GM19025 (cell line): ENCODE data around the gene EML2.
"Not testable (repeated sequence)": the region's sequence is repeated elsewhere in the genome, so short reads cannot be mapped to it uniquely, and the experiment has no call there.

Experiments
- ATAC-seq: cut with Tn5 transposase; IDR thresholded peaks from one replicate; pipeline ENCODE4 v1.9.1; 2021; ENCODE audit warnings: mild to moderate bottlenecking, low read depth, moderate library complexity; ENCODE audit not compliant: unreplicated experiment

EML2 gene

GRCh38 chr19:45638930-45639729, at the start of gene EML2:
Gene EML2, minus strand, starts transcription at chr19:45639397. Its CDS starts 21 bp downstream, at chr19:45639376.
- no peak for ATAC-seq

DNA sequence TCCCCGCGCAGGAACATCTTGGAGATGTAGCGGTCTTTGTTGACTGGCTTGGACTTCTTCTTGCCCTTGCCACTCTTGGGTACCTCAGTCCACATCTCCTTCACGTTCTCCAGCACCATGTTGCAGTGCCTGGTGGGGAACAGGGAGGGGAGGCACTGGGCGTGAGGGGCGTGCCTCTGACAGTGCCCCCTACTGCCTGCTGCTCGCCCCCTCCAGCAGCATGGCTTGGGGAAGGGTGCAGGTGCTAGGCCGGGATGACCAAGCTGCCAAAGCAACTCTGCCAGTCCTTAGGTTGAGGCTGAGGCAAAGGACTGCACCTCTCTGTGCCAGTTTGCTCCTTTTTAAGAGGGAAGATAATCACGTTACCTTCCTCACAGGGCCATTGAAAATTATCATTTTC, 48.4 kb upstream of the EML2 start:
- ATAC-seq = no peak

GRCh38 chr19:45685045-45685444, 45.8 kb upstream of the EML2 start:
- ATAC-seq = not testable (repeated sequence)

DNA sequence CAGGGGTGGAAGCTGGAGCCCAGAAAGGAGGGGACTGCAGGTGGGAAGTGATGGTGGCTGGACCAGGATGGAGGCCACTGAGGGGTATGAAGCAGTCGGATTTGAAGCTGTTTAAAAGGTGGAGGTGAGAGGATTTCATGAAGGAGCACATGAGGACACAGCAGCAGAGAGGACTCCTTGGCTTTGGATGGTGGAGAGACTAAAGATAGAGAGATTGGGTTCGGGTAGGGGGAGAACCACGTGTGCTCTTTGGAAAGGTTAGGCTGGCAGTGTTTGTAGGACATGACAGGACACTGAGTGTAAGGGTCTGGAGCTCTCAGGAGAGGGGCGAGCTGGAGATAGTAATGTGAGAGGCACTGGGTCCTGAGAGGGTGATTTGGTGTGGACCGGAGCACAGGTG, 43.7 kb upstream of the EML2 start:
- no peak for ATAC-seq

DNA sequence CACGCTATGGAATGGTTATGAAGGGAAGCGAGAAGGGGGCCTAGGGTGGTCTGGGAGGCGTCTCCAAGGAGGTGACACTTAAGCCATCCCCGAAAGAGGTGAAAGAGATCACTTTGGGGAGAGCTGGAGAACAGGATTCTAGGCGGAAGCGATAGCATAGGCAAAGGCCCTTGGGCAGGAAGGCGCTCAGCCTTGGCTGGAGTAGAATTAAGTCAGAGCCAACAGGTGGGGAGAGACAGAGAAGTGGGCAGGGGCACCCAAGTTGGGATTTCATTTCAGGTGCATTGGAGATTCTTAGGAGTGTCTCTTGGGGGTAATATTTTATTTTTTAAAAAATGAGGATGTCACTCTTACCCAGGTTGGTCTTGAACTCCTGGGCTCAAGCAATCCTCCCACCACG, 42.9 kb upstream of the EML2 start:
- no peak for ATAC-seq

- ATAC-seq = peak; percentile 82
Measured at GRCh38 chr19:45681391-45682015, 42.3 kb upstream of the EML2 start.

DNA sequence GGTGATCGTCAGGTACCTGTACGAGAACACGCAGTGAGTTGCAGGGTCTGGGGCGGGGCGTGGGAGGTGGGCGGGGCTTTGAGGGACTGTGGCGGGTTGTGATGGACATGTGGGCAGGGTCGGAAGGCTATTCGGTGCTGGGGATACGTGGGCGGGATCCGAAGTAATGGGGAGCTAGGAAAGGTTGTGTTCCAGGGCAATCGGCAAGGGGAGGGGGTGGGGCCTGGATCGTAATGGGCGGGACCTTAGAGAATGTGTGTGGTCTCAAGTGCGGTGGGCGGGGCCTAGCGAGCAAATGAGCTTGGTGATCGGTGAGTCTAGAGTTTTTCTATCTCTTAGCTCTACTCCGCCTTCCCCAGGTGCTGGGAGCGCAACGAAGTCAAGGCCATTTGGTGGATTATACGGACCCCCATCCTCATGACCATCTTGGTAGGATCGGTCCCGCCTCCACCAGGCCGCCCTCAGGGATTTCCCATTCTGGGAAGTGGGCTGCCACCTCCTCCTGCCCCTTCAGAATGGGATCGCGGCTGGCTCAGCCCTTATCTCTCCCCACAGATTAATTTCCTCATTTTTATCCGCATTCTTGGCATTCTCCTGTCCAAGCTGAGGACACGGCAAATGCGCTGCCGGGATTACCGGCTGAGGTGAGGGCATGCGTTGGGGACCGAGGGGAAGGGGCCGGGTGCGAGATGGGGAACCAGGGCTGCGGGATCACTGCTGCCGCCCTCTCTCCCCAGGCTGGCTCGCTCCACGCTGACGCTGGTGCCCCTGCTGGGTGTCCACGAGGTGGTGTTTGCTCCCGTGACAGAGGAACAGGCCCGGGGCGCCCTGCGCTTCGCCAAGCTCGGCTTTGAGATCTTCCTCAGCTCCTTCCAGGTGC, 38.4 kb upstream of the EML2 start:
- no peak for ATAC-seq

GRCh38 chr19:45676851-45677263, 37.7 kb upstream of the EML2 start:
- ATAC-seq = no peak

DNA sequence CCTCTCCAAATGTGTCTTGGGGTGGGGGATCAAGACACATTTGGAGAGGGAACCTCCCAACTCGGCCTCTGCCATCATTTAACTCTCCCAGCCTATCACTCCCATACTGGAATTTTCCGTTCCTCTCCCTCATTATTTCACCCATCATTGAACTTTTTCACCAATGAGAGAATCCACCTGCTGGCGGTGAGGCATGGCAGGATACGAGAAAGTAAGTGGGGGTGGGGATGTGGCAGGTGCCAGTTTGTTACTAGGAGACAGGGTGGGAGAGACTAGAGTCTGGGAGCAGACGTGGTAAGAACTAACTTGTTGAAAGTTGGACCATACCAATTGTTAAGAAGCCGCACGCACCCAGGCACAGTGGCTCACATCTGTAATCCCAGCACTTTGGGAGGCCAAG, 35.7 kb upstream of the EML2 start:
- no peak for ATAC-seq

DNA sequence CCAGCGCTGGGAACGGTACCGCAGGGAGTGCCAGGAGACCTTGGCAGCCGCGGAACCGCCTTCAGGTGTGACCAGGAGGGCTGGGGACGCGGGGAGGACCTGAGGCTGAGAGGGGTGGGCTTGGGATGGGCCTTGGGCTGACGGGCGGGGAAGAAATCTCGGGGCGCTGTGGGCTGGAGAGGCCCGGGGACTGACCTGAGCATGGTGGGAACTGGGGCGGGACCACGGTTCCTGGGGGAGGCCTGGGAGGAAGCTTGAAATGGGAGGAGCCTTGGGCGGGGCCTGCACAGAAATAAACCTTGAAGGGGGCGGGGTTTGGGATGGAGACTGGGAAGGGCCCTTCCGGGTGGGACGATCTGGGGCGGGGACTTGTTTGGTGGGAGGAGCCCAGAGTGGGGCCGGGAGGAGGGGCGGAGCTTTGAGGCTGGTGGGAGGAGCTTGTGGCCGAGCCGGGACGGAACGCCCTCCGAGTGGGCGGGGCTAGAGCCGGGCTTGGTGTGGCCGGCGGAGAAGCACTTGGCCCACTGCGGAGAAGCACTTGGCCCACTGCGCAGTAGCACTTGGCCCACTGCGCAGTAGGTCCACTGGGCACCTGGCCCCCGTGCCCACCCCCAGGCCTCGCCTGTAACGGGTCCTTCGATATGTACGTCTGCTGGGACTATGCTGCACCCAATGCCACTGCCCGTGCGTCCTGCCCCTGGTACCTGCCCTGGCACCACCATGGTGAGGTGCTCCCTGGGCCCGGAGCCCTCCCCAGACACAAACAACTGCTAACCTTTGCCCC, 31.7 kb upstream of the EML2 start:
- no peak for ATAC-seq

- no peak for ATAC-seq
Measured at GRCh38 chr19:45668342-45668871, 29.2 kb upstream of the EML2 start.

- no peak for ATAC-seq
Measured at GRCh38 chr19:45667620-45668341, 28.6 kb upstream of the EML2 start, which contains the start of gene GIPR. Gene GIPR, plus strand, starts transcription at chr19:45668221. Its CDS starts 1,300 bp downstream, at chr19:45669521.

DNA sequence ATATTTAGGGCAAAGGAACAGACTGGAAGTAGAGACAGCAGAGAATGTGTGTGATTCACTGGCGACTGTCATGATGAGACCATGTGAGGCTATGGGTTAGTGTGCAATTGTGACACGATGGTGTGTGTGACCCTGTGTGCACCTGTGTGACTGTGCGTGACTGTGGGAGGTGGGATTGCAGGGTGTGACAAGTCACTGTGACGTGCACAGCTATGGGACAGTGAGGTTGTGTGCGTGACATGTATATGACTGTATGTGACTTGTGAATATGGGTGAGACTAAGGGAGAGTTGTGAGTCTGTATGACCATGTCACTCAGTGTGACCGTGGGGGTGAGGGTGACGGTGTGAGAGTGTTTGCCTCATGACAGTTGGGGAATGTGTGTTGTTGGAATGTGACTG, 25.4 kb upstream of the EML2 start:
- no peak for ATAC-seq

DNA sequence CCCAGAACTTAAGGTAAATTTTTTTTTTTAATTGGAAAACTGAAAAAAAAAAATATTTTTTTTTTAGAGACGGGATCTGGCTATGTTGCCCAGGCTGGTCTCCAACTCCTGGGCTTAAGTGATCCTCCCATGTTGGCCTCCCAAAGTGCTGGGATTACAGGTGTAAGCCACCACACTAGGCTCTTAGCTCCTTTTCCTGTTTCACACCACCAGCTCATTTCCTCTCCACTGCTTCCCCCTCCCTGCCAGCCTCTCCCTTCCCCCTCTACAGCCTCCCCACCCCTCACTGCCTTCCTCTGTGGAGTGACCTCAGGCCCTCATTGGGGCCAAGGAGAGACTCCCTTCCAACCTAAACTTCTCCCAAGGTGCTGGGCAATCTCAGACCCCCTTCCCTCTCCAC, 24.6 kb upstream of the EML2 start:
- no peak for ATAC-seq

DNA sequence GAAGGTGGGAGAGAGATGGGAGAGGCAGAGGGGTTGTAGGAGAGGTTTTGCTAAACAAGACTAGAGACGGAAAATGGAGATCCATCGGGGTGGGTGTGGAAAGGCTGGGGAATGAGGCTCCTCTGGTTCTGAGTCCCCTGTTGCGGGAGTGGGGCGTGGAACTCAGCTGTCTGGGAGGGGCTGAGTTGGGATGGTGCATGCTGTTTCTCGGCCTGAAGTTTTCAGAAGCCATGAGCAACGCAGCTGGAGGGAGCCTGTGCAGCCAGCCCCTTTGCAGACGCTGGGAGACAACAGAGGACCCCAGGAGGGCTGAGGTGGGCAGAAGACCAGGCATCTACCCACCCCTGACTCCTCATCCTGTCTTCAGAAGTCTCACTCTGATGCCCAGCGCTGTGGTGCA, 21.4 kb upstream of the EML2 start:
- no peak for ATAC-seq

DNA sequence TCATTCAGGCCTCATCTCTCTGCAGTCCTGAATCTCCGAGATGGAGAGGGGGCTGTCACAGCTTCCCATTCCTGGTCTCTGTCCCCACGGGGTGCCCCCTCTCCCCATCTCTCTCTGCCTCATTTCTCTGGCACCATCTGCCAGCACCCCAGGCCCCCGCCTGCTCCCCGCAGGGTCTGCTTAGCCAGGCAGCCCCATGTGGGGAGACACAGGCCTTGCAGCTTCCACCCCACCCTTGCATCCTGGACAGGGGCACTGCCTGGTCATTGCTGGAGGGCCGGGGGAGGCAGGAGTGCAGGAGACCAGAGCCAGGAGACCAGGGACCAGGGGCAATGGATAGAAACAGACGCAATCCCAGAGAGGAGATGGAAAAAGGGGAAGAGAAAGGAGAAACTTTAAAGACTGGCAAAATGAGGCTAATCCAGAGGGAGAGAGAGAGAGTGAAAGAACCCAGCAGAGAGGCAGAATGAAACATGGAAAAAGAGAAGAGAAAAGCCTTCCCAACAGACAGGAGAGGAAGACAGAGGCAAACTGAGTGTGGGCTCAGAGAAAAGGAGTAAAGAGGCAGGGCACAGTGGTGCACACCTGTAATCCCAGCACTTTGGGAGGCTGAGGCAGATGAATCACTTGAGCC, 20.0 kb upstream of the EML2 start:
- no peak for ATAC-seq

GRCh38 chr19:45657520-45658167, 18.4 kb upstream of the EML2 start:
- ATAC-seq = no peak

GRCh38 chr19:45655073-45655472, 15.9 kb upstream of the EML2 start:
- no peak for ATAC-seq
